ENCODE data around the gene TMEM33.

TMEM33 gene

GRCh38 chr4:41939016-41939626 is 3.9 kb downstream of the TMEM33 start:
- DNase-seq (ENCODE audit: low spot score) = no peak

- no peak for DNase-seq (ENCODE audit: low spot score)
These were observed 5.6 kb downstream of the TMEM33 start for GRCh38 chr4:41940834-41941233.

GRCh38 chr4:41943506-41943905 is 8.3 kb downstream of the TMEM33 start:
- DNase-seq (ENCODE audit: low spot score) = no peak

GRCh38 chr4:41944089-41944488 is 8.9 kb downstream of the TMEM33 start:
- DNase-seq (ENCODE audit: low spot score) = no peak

DNA sequence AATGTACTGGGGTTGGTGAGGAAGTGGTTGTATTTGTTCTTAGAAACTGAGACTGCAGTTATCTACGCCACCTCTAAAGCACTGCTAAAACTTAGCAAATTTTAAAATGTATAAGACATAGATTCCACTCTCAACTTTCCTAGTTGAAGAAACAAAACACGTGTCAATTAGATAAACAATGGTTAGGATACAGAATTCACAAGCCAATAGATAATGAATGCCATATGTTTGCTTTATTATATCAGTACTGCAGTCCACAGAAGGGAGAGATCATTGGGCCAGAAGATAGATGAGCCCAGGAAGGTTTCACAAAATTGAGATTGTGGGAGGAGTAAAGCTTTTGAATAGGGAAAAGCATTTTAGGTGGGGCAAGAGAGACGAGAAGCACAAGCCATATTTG is 14.3 kb downstream of the TMEM33 start:
- no peak for DNase-seq (ENCODE audit: low spot score)

GRCh38 chr4:41957634-41958033 is 22.4 kb downstream of the TMEM33 start:
- DNase-seq (ENCODE audit: low spot score) = no peak

DNA sequence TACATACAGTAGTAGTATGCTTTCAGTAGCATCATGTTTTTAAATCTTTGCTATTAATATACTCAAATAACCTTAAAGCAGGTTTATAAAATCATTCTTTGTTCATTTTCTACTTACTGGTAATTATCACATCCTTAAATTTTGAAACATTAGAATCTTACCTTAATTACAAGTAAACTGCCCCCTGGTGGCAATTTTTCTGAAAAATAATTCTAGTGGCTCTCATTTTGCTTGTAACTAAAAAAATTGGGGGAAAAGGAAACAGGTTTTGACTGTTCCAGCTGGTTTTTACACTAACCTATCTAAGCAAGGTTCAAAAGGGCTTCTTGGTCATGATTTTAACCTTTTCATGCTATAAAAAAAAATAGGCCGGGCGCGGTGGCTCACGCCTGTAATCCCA is 27.9 kb downstream of the TMEM33 start:
- DNase-seq (ENCODE audit: low spot score) = no peak

DNA sequence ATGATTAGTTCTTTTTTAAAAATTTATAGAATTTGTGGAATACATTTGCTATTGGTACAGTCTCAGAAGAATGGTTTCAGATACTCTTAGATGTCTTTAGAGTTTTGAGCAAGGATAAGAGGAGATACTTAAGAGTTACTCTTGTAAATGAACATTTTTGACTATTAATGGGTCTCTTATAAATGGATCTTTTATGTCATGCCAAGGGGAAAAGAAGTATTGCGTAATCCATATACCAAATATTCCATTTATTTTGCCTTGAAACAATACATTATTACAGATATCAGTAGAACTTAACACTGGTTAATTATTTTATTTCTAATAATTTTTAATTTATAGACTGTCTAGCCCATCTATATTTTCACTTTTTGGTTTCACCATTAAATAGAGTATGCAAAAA is 29.2 kb downstream of the TMEM33 start:
- no peak for DNase-seq (ENCODE audit: low spot score)

DNA sequence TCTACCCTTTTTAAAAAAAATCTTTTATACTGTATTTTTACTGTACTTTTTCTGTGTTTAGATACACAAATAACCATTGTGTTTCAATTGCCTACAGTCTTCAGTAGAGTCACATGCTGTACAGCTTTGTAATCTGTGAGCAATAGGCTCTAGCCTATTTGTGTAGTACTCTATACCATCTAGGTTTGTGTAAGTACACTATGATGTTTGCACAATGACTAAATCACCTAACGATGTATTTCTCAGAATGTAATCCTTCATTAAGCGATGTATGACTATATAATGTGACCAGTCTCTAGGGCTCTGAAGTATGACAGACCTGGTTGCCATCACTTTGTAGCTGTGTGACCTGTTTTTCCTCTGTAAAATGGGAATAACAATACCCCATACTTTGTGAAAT is 32.2 kb downstream of the TMEM33 start:
- no peak for DNase-seq (ENCODE audit: low spot score)

GRCh38 chr4:41969671-41970070 is 34.4 kb downstream of the TMEM33 start:
- DNase-seq (ENCODE audit: low spot score) = no peak

DNA sequence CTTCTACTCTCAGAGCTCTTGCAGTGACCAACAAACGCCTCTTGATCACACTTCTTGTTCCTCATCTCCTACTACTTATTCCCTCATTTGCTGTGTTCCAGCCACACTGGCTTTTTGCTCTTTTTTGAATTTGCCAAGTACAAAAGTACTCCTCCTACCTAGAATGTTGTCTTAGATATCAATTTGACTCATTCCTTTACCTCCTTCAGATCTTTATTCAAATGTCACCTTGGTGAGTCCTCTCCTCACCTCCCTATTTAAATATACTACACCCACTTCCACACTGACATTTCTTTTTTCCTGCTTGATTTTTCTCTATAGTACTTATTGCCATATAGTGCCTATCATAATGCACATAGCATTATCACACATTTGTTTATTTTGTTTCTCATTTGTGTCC is 40.1 kb downstream of the TMEM33 start:
- DNase-seq (ENCODE audit: low spot score) = no peak

DNA sequence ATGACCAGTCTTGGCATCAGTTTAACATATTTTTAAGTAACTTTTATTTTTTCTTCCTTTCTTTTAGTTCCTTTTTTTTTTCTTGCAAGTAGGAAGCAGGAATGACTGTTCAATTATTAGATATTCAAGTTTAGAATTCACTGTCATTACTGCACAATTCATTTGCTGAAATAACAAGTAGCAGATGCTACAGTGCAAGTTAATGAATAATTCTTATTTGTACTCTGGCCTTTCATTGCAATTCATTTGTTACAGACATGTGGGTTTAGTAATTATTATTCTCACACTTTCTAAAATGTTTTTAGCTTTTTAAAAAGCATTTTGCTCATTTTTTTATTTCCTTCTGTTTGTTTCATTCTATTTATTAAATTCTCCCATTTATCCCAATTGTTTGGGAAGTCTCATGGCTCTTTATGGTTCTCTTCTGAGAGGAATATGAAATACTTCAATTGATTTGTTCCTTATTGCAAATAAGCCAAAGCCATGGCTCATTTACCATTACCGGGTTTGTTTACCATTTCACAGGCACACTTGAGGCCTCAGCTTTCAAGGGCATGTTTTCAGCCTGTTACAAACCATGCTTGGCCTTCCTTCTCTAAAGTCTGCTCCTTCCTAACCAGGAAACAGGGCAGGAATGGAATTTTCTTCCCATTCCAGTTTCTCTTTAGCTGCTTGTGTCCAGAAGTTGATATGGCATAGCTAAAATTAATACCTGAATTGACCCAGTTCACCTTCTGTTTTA is 41.7 kb downstream of the TMEM33 start:
- DNase-seq (ENCODE audit: low spot score) = no peak

- peak; percentile 19 for DNase-seq (ENCODE audit: low spot score)
These were observed 42.5 kb downstream of the TMEM33 start for GRCh38 chr4:41977709-41978108.

GRCh38 chr4:41981456-41981855 is 46.2 kb downstream of the TMEM33 start, which contains the start of gene DCAF4L1:
Gene DCAF4L1 (plus strand): TSS chr4:41981756. CDS start chr4:41981793, 37 bp downstream.
- DNase-seq (ENCODE audit: low spot score) = no peak

- DNase-seq (ENCODE audit: low spot score) = no peak
These were observed 47.5 kb downstream of the TMEM33 start for GRCh38 chr4:41982716-41983115.

DNA sequence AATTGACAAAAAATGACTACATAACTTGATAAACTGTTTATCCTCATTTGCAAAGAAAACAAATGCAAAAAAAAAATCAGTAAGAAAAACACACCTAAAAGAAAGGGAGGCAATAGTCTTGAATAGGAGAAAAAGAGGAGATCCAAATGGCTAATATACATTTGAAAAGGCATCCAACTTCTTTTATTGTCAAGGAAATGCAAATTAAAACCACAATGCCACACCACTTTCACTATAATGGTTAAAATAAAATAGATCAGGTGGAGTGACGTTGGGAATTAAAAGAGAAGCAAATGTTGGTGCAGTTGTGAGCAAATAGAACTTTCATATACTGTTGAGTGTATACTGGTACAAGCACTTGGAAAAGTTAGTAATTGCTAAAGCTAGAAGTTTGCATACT is 49.9 kb downstream of the TMEM33 start:
- DNase-seq (ENCODE audit: low spot score) = no peak

GRCh38 chr4:41989994-41990364 is 54.8 kb downstream of the TMEM33 start:
- DNase-seq (ENCODE audit: low spot score) = no peak

DNA sequence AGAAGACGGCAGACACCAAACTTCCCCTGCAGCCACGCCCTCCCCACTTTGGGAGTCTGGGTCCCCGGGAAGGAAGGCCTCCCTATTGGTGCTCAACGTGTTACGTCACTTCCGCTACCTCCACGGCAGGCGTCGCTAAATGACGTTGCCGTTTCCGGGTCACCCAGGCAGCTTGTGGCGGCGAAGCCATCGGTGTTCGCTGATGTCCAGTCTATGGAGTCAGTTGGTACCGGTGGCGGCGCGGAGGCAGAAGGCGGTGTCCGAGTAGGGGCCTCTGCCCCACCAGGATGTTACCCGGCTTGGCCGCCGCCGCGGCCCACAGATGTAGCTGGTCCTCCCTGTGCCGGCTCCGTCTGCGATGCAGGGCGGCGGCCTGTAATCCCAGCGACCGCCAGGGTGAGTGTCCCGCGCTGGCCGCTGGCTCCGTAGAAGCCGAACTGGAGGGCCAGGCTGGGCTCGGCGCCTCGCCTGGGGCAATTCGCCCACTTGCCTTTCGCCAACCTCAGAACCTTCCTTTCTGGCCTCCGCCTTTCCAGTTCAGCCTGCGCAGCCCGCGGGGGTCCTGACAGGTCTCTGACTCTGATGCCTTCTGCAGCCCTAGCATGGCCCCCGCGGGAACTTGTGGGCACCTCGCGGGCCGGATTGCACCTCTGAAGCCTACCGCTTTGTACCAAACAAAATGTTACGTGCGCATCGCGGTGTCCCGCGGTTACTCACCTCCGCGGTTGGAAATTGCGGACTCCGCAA is 55.3 kb downstream of the TMEM33 start, which contains the start of gene SLC30A9:
TSS of gene SLC30A9 (plus strand) at position 166 of the 747 bp plus-strand sequence. CDS start at position 288, 122 bp downstream.
- peak; percentile 95 for DNase-seq (ENCODE audit: low spot score)

DNA sequence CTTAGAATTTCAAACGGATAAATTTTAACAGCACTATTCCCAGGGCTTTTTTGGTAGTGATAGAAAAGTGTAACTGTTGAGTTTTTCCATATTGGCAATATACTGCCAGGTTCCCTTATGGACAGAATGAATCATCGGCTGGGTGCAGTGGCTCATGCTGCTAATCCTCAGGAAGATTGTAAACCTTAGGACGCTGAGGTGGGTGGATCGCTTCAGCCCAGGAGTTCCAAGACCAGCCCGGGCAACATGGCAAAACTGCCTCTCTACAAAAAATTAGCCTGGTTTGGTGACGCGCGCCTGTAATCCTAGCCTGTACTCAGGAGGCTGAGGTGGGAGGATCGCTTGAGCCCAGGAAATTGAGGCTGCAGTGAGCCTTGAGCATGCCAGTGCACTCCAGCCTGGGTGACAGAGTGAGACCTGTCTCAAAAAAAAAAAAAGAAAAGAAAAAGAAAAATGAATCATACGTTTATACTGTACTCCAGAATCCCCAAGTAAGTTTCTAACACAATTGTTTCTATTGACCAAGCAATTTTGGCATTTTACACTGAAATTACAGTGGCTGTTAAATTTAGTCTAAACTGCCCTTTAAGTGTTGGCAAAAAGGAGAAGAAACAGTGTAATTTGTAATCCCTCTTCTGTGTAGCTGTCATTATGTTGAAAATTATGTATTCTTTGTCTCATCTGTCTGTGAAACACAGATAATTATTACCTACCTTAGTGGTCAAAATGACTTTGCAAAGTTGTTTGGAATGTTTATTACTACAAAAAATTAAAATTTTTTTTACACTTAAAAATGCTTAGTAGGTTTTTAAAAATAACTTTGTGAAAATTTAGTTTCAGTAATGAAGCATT is 56.9 kb downstream of the TMEM33 start:
- DNase-seq (ENCODE audit: low spot score) = no peak

DNA sequence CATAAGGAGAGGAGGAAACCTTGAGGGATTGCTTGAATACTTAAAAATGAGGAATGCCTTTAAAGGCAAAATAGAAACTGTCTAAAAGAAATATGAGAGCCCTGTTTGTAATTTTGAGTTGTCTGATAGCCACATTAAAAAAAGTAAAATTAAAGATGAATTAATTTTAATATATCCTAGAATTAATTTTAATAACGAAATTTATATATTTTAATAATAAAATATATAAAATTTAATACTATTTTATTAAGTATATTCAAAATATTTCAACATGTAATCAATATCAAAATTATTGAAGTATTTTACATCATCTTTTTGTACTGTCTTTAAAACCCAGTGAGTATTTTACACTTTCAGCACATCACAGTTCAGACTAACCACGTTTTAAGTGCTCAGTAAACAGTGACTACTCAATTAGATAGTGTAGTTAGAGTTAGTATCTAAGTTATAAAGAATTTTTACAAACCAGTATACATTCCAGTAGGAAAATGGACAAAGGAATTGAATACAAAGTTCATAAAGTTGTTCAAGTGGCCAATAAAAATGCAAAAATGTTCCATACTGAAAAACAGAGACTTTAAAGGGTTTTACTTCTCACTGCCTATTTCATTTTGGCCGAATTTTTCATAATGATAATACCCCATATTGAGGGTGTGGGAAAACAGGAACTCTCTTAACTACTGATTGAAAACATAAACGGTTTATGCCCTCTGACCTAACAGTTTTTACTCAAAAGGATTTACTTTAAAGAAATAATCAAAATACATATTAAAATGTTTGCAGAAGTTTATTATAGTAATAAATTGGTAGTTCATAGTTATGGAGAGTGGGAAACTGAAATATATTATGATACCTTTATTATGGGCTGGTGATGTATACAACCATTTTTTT is 58.0 kb downstream of the TMEM33 start:
- no peak for DNase-seq (ENCODE audit: low spot score)

GRCh38 chr4:41994461-41994985 is 59.3 kb downstream of the TMEM33 start:
- DNase-seq (ENCODE audit: low spot score) = no peak

Measured in hepatic stellate cell (primary cell).